ENCODE data around the gene MEGF6.

Gene MEGF6

GRCh38 chr1:3497521-3497920 is 113.8 kb downstream of the MEGF6 start:
- Histone ChIP-seq H3K79me2 (ENCODE audit: control insufficient read depth, low read length) (no peaks in the 10 kb centered on the region), H3K4me1 (ENCODE audit: control insufficient read depth, low read length) (no peaks in the 10 kb centered on the region), H3K9me2 (replicated peaks; ENCODE audit: control insufficient read depth, low read length) (no peaks in the 10 kb centered on the region), H3K9me3 (ENCODE audit: control insufficient read depth, insufficient read depth, low read length) (no peaks in the 10 kb centered on the region), H3K4me3 (ENCODE audit: low read length) (no peak overlapping the region), H3K27ac (ENCODE audit: low read depth, low read length) (no peak overlapping the region), H3K4me2 (ENCODE audit: low read length) (no peak overlapping the region), H3F3A (ENCODE audit: control insufficient read depth, insufficient read depth) (no peaks in the 10 kb centered on the region), H3K27me3 (ENCODE audit: control insufficient read depth, low read length) (no peaks in the 10 kb centered on the region), H3K36me3 (ENCODE audit: control insufficient read depth, low read length) (no peaks in the 10 kb centered on the region), H4K20me1 (ENCODE audit: control insufficient read depth, insufficient read depth, low read depth, low read length) (no peaks in the 10 kb centered on the region)
- TF ChIP-seq CTCF (IDR thresholded peaks at IDR 0.05; ENCODE audit: low read depth, low read length, poor library complexity, severe bottlenecking) (no peak), EZH2phosphoT487 (IDR thresholded peaks at IDR 0.05; ENCODE audit: borderline replicate concordance, low read length) (no peak)

- Histone ChIP-seq H3K9me3 (ENCODE audit: control insufficient read depth, insufficient read depth, low read length) (no peaks in the 10 kb centered on the region), H3K9me2 (replicated peaks; ENCODE audit: control insufficient read depth, low read length) (no peaks in the 10 kb centered on the region), H3K27me3 (ENCODE audit: control insufficient read depth, low read length) (no peaks in the 10 kb centered on the region), H3K4me1 (ENCODE audit: control insufficient read depth, low read length) (no peaks in the 10 kb centered on the region; the same call in 1 of the 2 replicates), H3K36me3 (ENCODE audit: control insufficient read depth, low read length) (no peaks in the 10 kb centered on the region), H3K4me2 (ENCODE audit: low read length) (no peak overlapping the region), H3F3A (ENCODE audit: control insufficient read depth, insufficient read depth) (no peaks in the 10 kb centered on the region), H3K27ac (ENCODE audit: low read depth, low read length) (no peak overlapping the region), H3K79me2 (ENCODE audit: control insufficient read depth, low read length) (no peaks in the 10 kb centered on the region), H3K4me3 (ENCODE audit: low read length) (no peak overlapping the region), H4K20me1 (ENCODE audit: control insufficient read depth, insufficient read depth, low read depth, low read length) (no peaks in the 10 kb centered on the region)
- TF ChIP-seq EZH2phosphoT487 (IDR thresholded peaks at IDR 0.05; ENCODE audit: borderline replicate concordance, low read length) (no peak), CTCF (IDR thresholded peaks at IDR 0.05; ENCODE audit: low read depth, low read length, poor library complexity, severe bottlenecking) (no peak)
Observed at GRCh38 chr1:3496916-3497315, 114.4 kb downstream of the MEGF6 start.

GRCh38 chr1:3495776-3496745 is 115.2 kb downstream of the MEGF6 start:
- no peaks in the 10 kb centered on the region for H3K79me2 ChIP-seq (ENCODE audit: control insufficient read depth, low read length)
- no peaks in the 10 kb centered on the region for H3K27me3 ChIP-seq (ENCODE audit: control insufficient read depth, low read length)
- TF ChIP-seq EZH2phosphoT487 (IDR thresholded peaks at IDR 0.05; ENCODE audit: borderline replicate concordance, low read length) (no peak), CTCF (IDR thresholded peaks at IDR 0.05; ENCODE audit: low read depth, low read length, poor library complexity, severe bottlenecking) (no peak)

More at GRCh38 chr1:3495776-3496745, 115.2 kb downstream of the MEGF6 start:
- Histone ChIP-seq H3K9me2 (replicated peaks; ENCODE audit: control insufficient read depth, low read length) (no peaks in the 10 kb centered on the region), H3K4me3 (ENCODE audit: low read length) (no peak overlapping the region), H3K9me3 (ENCODE audit: control insufficient read depth, insufficient read depth, low read length) (no peaks in the 10 kb centered on the region), H3F3A (ENCODE audit: control insufficient read depth, insufficient read depth) (no peaks in the 10 kb centered on the region), H3K36me3 (ENCODE audit: control insufficient read depth, low read length) (no peaks in the 10 kb centered on the region), H3K4me1 (ENCODE audit: control insufficient read depth, low read length) (no peaks in the 10 kb centered on the region; the same call in 1 of the 2 replicates), H3K4me2 (ENCODE audit: low read length) (no peak overlapping the region), H3K27ac (ENCODE audit: low read depth, low read length) (no peak overlapping the region), H4K20me1 (ENCODE audit: control insufficient read depth, insufficient read depth, low read depth, low read length) (no peaks in the 10 kb centered on the region)
